Natural killer cell treated with Interleukin-12 subunit alpha and Interleukin-12 subunit beta and Interleukin-15 and Interleukin-18, amount 100 ng/mL, for 72 hours (primary cell): ENCODE results near the gene SMC3. TPM values are rescaled to one million over a fixed set of nuclear protein-coding genes. Genes with fewer than 3 reads are reported as not detected.

ENCODE experiments used
- total RNA-seq, 2 donors: library from RNA; stranded (reverse); gene quantifications; one replicate each; pipeline ENCODE4 v1.2.3, GENCODE V29; 2022

Gene SMC3
- total RNA-seq, 2 donors from 2014 or later = 55.2 to 56.6 TPM

Other genes starting within 250 kb of the SMC3 start
- 100 to 1,000 TPM; 159 to 311 TPM for gene DUSP5, start 69.8 kb upstream of the SMC3 start, total RNA-seq
- gene RBM20, start 76.6 kb downstream of the SMC3 start, total RNA-seq = not detected